Forelimb muscle (tissue), 1 donor: Measurements from ENCODE around the gene ING4. TPM values are rescaled to one million over a fixed set of nuclear protein-coding genes. Genes with fewer than 3 reads are reported as not detected.
"Not testable (repeated sequence)": the region's sequence is repeated elsewhere in the genome, so short reads cannot be mapped to it uniquely, and the experiment has no call there.

ENCODE experiments used
- DNase-seq: peaks from one replicate; pipeline ENCODE4 v3.0.0-alpha.2; 2013; ENCODE audit warnings: low read depth
- polyA plus RNA-seq: library from polyadenylated mRNA; unstranded; fragments of 120-200 nt; gene quantifications from one replicate; pipeline ENCODE4 v1.2.1, GENCODE V29; 2013; ENCODE audit not compliant: insufficient read length

Gene ING4
- polyA plus RNA-seq, result 46.6 TPM

DNA sequence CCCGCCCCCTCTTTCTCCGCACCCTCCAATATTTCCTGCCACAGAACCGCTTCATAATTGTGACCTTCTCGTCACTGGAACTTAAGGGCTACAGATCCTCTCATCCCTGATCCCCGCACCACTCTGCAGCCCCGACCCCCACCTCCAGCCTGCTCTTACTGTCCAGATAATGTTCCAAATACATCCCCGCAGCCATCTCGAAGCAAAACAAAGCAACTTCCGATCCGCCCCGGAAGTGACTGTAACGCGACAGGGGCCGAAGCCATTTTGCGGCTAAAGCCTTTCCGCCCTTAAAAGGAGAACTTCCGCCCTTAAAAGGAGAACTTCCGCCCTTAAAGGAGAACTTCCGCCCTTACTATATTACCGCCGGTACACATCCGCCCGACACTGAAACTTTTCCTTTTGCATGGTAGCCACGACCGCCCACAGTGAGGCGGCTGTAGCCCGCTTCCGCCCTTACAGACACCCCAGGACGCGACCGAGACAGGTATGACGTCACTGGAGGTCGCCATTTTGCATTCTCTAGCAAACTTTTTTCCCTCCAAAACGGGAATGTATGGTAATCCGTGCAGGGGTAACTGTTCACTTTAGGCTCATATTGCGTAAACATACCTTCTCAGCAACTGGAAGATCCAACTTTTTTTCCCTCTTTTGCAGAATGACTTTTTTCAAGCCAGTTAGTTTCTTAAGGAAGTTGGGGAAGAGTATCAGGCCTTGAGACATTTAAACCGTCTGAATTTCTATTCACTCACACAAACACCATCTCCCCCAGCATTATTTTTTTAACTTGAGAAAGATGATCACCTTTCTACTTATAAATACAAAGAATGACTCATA lies at the start of gene ING4:
ING4 (minus strand) TSS at position 214 of the 837 bp plus-strand sequence; CDS start at position 196, 18 bp downstream.
- DNase-seq, result peak; percentile 99

DNA sequence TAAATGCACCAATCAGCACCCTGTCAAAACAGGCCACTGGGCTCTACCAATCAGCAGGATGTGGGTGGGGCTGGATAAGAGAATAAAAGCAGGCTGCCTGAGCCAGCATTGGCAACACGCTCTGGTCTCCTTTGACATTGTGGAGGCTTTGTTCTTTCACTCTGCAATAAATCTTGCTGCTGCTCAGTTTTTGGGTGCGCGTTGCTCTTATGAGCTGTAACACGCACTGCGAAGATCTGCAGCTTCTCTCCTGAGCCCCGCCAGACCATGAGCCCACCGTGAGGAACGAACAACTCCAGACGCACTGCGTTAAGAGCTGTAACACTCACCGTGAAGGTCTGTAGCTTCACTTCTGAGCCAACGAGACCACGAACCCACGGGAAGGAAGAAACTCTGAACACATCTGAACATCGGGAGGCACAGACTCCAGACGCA lies 46.1 kb upstream of the ING4 start:
- DNase-seq, result no peak

DNA sequence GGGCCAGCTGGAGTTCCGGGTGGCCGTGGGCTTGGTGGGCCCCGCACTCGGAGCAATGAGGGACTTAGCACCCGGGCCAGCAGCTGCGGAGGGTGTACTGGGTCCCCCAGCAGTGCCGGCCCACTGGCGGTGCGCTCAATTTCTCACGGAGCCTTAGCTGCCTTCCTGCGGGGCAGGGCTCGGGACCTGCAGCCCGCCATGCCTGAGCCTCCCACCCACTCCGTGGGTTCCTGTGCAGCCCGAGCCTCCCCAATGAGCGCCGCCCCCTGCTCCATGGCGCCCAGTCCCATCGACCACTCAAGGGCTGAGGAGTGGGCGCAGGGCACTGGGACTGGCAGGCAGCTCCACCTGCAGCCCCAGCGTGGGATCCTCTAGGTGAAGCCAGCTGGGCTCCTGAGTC lies 45.4 kb upstream of the ING4 start:
- not testable (repeated sequence) for DNase-seq

DNA sequence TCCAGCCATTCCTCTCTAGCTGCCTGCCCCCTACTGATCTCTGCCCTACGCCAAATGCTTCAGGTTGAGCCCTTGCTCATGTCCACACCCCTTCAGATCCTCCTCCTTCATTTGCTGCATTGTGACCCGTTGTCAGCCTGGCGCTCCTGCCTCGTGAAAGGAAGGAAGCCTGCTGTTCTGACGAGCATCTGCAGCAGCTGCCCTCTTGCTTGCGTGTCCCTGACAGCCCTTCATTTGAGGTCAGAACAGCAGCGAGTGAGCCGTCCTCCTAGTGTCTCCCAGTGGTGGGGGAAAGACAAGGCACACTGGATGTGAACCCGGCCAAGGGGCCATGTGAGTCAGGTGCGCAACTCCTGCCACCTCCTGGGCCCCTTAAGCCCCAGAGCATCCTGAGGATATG lies 40.7 kb upstream of the ING4 start:
- no peak for DNase-seq

DNA sequence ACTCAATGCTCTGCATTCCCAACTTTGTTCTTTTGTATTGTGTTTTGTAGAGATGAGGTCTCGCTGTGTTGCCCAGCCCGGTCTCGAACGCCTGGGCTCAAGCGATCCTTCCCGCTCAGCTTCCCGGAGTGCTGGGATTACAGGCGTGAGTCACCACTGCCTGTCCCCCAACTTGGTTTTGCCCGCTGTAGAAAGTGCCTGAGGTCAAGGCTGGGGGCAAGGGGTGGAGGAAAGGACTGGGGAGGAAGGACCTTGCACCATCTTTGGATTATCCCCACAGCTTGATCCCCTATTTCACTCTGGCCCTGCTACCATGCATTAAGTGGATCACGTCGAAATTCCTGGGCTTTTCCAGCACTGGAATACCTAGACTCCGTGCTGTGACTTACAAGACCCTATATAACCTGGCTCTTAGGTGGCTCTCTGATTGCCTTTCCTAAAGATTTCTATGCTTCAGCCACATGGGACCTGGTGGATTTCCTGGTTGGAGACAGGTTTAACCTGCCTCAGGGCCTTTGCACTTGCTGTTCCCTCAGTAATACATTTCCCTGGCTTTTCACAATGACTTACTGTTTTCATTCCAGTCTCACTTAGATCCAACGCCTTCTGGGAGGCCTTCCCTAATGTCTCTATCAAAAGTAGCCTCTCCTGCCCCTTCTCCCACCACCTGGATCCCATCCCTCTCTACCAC lies 38.3 kb upstream of the ING4 start:
- no peak for DNase-seq

DNA sequence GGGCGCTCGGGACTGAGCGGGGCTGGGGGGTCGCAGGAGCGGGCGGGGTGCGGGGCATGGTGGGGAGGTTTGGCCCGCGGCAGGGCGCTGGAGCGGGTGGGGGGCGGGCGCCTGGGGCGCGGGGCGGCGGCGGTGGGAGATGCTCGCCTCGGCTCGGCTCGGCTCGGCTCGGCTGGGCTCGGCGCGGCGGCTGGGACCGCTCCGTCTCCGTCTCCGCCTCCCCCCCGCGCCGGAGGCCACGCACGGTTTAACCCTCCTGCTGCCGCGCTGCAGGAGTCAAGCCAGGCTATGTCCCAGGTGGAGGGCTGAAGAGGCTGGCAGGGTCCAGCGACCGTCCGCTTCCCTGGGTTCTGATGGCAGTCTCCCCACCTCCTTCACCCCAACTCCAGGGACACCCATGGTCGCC lies 37.7 kb upstream of the ING4 start, which contains the start of gene PIANP:
PIANP (minus strand) TSS at position 170 of the 406 bp plus-strand sequence. CDS start 2,754 bp downstream, outside the sequence.
- no peak for DNase-seq

DNA sequence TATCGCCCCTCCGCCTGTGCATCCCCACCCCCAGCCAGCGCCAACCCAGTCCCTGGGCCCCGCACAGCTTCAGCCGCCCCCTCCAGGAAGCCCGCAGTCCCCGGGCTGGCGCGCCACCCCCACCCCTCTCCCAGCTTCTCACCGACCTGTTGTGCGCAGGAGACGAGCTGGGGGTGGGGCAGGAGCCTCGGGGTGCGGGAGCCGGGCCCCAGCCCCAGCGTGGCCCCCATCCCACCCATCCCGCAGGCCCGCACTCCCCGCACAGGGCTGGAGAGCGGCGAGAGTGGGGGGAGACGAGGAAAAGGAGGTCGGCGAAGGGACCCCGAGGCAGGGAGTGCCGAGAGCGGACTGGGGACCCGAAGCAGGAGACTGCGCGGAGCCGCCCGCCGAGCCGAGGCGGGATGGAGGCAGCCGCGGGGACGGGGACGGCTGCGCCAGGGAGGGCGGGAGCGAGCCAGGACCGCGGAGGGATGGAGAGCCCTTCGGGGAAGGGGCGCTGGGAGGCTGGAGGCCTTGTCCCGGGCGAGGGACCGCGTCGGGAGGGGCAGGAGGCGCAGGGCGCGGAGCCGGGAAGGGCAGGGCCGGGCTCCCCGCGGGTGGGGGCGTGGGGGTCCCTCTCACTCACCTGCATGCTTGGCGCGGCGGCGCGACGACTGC lies 37.2 kb upstream of the ING4 start:
- DNase-seq, result no peak

DNA sequence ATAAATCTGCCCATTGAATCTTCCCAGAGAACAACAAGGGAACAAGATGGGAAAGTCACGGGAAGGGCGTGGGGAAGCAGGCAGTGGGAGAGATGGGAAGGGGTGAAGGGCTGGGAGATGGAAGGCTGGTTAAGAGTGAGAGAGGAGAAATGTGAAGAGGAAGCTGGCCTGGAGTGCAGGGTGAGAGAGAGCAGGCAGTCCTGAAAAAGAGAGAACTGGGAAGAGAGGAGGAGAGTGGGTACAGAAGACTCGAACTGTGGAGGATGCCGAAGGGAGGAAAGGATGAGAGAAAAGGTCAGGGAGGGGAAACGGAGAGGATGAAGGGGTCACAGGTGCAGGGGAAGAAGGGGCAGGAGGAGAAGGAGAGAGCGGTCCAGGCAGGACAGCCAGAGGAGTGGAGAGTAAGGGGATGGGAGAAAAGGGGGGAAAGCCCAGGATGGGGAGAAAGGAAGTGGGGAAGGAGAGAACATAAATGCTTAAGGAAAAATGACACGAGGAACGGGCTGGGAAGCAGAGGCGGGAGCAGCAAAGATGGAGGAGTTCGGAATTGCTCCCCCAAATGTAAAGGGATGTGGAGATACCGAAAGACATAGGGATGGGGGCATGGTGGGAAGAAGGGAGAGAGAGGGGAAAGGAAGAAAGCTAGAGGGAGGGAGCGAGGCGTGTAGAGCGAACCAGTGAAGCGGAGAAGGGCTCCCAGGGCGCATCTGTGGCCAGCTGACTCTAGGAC lies 36.5 kb upstream of the ING4 start:
- no peak for DNase-seq

DNA sequence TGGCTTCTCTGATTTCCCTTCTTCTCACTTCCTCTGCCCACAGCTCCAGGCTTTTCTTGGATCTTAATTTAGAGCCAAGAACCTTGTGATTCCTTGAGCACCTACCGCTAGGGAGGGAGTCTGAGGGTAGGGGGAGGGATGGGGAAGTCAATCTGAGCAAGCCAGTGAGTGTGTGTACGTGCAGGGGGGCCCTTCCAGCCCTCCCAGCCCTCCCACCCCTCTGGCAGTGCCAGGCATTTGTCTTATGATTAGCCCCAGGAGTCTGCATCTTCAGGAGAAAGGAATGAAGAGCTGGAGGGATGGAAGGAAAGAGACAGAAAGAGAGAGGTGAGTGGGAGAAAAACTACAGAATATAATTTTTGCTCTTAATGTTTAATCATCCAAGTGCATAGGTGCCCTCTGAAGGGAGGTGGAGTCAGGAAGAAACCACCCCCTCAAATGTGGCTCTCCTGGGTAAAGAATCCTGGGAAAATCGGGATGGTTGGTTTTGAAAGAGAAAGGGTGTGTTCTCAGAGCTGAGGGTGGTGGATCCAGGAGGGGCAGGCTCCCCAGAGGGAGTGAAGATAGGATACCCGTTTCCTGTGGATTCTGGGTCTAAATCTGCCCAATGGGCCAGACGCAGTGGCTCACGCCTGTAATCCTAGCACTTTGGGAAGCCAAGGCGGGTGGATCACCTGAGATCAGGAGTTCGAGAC lies 35.6 kb upstream of the ING4 start:
- no peak for DNase-seq

DNA sequence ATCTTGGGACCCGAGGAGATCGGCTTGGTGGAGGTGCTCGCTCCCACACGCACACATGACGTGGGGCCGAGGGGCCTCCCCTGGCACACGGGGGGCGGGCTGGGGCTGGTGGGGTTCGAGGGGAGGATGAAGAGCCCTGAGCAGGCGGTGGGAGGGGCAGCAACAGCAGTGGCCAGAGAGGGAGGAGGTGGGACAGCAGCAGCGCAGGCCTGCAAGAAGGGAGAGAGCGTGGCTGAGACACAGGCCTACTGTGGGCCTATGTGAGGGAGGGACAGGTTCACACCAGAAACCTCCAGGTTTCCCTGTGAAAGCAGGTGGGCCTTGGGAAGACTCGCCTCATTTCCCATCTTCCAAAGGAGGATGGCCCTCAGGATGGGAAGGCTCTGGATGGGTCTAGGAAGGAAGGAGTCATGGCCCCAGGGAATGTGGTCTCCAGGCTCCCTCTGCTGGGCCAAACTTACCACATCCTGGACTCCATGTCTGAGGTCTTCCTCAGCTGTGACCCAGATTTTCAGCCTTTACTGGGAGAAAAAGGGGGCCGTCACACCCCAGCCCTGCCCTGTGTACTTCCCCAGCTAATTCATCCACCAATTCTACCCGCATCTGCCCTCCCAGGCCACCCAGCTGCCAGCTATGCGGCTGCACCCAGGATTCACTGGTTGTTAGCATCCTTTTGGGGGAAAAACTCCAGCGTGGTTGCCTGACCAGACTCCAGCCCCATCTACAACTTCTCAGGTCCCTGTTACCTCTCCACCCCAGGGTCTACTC lies 34.8 kb upstream of the ING4 start:
- no peak for DNase-seq

DNA sequence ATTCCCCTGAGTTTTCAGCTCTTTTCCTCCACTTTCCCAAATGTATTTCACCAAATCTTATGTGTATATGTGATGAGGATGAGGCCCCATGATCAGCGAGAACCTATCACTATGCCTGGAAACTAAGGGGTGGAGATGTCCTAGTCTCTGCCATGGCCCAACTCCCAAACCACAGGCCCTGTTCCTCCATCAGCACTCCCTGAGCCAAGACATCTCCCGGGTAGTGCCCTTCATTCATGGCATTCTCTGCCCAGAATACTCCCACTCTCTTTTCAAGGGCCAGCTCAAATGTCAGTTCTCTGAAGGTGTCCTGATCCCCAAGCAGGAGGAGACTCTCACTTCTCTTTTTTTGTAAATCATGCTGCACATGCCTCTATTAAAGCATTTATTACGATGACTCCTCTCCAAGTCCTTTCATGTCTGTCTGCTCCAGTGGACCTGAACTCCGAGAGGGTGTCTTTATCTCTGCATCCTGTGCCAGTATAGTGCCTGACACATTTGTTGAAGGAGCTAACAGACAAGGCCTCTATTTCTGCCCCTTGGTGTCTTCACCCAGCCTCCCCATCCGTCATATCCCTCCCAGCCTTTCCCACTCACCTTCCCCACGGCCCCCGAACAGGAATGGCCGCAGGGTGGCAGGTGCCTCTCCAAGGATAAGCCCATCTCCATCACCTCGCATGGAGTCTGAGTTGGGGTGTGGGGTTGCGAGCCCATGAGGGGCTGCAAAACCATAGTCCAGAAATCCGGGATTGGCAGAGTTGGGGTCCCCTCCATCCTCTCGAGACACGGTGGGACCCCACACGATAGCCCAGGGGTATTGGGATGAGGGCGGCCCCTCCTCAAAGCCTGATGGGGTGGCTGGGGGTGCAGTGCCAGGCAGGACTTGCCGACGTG lies 34.0 kb upstream of the ING4 start:
- DNase-seq, result no peak

DNA sequence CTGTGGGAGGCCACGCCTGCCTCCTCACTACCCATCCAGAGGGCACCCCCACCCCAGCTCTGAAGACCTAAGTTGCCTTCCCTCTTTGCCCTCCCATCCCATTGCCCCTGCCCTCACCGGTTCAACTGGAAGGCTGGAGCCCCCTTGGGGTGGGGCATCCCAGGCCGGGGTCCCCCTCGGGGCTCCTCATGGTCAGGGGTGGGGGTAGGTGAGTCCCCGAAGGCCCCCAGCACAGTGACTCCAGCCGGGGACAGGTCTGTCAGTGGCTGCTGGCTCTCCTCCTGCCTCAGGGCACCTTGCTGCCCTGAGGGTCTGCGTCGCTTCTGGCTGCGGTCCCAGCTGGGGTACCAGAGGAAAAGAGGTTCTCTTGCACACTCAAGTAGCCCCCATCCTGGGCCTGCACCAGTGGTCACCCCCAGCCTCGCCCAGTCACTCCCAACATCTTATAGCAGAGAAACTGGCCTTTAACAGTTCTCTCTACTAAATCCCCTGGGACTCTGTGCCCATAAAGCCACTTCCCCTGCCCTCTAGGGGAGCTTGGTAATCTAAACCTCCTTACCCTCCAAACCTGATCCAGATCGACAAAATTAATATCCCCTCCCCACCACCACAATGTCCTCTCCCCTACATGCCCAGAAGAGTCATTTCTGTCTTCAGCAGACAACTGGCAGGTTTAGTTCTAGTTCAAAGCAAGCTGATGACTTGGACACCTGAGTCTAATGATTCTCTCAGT lies 32.6 kb upstream of the ING4 start:
- DNase-seq, result no peak

DNA sequence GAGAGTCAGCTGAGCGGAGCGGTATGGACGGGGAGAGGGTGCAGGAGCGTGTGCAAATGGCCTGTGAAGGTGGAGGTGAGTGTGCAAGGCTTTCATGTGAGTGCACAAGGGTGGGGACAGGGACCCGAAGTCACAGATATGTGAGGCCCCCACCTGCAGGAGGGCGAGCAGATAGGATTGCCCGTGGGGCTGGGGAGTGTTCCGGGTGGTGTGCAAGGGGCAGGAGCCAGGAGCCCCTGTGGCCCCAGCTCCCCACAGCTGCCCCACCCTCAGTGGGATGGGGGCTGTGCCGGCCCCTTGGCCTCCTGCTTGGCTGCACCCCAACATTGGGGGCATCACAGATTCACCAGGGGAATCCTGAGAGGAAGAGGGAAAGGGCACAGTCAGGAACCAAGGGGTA lies 31.8 kb upstream of the ING4 start:
- DNase-seq, result no peak

DNA sequence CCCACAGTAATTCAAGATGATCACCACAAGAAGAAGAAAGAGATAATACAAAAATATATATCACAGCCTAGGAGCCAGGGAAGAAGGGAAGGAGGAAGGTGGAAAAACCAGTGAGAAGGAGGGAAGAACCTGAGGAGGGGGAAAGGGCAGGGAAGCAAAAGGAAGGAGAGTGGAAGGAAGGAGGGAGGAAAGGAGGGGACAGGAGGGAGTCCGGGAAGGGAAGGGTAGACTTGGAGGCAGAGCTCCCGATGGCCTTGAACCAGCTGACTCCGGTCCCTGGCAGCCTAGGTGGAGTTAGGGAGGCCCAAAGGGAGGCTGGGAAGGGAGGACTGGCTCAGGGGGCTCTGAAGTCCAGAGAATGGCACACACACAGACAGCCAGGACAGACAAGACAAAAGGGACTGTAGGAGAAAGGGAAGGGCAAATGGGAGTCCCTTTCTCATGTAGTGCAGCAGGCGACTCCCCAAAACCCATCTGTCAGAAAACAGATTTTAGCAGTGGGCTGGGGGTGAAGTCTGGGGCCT lies 31.0 kb upstream of the ING4 start:
- no peak for DNase-seq

DNA sequence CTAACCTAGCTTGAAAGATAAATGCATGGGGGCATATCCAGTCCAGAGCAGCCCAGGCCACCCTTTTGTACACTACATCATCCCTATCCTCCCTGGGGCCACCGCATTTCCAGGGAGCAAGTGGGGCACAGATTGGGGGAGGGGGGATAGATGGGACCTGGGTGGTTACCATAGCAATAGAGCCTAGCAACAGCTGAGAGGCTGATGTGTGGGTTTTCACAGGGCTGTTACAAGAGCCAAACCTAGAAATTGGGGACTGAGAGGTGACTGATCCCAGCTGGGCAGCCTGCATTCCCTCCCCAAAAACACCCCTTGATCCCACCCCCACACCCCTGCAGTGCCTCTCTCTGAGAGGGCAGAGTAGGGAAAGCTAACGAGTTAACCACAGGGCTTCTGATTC lies 30.0 kb upstream of the ING4 start:
- no peak for DNase-seq

DNA sequence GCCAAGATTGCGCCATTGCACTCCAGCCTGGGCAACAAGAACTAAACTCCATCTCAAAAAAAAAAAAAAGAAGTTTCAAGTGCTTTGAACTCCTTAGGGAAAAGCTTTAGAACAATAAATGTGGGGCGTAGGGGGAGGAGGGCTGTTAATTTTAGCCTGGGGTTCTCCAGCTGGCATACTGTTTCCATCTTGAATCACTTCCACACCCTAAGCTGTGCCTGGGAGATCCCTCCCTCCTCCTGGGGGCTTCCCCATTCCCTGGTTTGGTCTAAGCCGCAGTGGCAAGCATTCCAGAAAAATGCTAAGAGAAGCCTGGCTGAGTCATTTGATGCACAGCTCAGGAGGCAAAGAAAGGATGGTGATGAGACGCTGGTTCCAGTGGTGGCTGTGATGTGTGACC lies 28.6 kb upstream of the ING4 start:
- no peak for DNase-seq

DNA sequence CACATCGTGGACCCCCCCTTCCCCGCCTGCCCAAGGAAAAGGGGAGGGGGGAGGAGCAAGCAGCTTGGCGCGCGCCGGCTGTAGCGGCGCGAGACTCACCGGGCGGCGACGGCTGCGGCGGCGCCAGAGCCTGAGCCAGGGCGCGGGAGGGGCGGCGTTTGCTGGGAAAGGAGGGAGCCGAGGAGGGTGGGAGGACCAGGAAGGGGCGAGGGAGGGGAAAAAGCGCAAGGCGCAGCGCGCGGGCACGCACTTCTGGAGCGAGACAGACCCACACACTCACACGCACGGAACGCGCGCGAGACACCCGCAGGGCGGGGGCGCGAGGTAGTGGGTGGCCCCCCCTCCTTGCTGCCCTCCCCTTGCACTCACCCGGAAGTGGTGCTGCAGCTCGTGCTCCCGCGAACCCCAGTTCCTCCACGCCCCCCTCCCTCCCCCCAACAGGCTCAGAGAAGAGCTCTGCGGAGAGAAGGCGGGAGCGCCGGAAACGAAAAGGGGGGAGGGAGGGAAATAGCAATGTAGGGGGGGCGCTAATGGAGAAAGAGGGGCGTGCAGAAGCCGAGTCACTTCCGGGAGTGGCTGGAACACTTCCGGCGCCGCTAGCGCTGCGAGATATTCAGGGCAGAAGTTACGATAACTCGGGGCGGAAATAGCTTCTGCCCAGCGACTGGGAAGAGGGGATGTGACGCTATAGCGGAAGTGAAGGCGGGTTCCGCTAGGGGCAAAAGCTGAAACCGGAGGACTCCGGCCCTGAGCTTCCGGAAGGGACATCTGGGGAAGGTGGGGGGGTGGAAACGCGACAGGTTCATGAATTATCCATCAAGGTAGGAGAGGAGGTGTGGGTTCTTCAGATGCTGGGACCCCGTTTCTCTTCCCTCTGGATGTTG lies 26.3 kb upstream of the ING4 start, which contains the start of gene ZNF384:
ZNF384 (minus strand) TSS at position 377 of the 884 bp plus-strand sequence. CDS start 9,855 bp downstream, outside the sequence.
- peak; percentile 99 for DNase-seq
